NOMO-1 (cell line): ENCODE data around the gene LSAMP.
"Not testable (repeated sequence)": the region's sequence is repeated elsewhere in the genome, so short reads cannot be mapped to it uniquely, and the experiment has no call there.

Experiments
- DNase-seq, 2 experiments: peaks; one replicate each; lab custom pipeline; 2025; ENCODE audit not compliant: unreplicated experiment in 2 of 2; lab: John Stamatoyannopoulos, UW

The LSAMP gene

DNA sequence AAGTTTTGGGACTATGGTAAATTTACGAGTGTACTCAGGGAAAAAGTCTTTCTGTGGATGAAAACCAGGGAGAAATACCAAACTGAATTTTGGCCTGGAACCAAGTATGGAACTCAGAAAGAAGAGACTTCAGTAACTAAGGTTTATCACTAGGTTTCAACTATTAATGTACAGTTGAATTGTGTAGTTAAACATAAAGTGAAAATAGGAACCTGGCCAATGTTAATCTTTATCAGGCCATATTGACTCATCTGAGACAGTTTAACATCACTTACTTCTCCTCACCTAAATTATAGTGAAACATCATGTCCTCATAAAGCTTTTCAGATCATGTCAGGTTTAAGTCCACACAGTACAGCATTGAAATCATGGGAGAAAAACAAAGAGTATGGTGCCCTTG is 197.7 kb downstream of the LSAMP start:
- no peak for DNase-seq

DNA sequence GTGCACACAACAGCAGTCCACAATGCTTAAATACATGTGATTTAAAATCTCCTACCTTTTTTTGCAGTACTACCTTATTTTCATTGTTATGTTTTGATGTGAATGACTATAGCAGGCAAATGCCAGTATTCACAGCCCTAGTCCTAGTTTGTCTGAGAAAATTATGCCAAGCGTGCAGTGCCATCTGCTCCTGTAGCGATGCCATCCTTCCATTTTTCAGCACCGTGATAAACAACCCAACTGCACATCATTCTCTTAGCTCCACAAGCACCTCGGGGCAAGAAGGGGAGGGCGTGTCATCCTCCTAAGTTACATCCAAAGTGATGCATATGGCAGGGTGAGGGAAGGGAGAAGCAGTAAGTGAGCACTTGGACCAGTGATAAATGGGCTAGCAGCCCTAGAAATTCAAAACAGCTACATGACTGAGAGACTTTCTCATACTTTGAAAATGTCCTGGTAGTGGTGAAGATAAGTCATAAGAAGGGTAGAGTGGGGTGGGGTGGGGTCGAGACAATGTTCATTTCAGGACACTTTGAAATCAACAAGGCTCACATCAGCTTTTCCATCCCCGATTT is 198.8 kb downstream of the LSAMP start:
- no peak for DNase-seq

DNA sequence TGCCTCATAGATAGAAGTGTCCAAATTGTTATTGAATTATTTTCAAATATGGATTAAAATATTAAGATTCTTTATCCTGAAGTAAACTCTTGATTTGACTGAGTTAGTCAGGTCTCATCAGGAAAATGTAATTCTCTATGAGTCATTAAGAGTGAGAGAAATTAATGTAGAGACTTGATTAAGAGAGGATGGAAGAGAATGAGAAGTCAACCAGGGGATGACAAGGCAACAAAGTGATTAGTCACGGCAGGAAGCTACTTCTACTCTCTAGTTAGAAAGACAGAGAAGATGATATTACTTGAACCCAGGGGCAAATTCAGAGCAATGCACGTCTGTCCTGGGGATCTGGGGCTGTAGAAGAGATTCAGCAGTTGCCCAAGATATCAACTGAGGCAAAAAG is 202.5 kb downstream of the LSAMP start:
- DNase-seq = no peak

DNA sequence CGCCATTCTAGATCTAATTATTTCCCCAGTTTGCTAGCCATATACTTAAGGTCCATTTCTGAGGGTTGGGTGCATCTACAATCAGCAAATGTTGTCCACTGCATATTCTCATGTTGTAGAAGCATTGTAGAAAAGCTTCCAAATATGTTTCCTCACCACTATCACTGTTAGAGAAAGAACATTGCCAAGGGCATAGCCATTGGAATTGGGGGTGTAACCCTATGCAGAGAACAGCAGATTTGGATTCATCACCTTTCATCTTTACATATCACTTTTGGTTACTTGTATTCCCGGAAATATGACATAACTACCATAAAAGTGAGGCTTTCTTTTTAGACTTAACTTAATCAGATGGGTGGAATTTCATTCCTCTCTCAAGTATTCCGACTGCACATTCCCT is 203.6 kb downstream of the LSAMP start:
- DNase-seq = no peak

DNA sequence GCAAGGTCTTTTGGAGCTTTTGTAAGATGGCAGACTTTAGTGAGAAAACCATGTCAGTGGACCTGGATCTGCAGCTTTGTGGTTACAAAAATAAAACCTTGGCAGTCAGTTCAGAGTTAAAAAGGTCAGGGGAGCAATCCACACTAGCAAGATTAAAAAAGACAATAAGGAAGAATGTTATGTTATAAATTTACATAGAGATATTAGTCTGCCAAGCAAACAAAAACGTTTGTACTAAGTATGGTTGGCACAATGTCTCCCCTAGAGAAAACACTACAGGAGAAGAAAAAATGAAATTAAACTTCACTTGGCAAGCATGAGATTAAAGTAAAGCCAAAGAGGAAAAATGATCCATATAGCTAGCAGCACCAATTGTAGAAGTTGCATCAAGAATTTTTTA is 205.0 kb downstream of the LSAMP start:
- DNase-seq = no peak

DNA sequence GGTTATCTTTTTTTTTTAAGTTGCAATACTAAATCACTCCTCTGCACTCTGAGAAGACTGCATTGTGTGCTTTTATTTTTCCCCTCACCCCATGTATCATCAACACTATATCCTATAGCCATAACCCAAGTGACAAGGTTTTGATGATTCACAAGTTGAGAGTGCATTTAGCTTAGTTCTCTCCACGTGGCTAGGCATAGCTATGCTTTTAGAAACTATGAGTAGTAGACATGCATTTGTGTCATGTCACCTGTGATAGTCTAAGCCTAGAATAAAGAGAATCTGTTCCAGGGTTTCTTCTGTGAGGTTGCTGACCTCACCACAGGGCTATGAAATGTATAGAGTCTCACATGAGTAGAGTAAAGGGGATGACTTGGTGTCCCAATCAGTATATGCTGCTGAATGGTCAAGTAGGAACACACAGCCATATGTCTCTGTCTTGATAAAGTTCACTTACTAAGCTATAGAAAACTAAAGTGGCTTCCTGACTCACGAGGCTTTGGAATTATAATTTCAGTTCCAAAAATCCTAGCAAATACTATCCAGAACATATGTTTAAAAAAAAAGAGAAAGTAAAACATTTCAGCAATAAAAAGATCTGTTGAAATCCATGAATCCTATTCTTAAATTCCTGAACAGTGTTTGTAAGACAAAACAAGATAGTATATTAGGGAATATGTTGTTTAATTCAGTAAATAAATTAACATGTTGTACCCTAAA is 206.3 kb downstream of the LSAMP start:
- no peak for DNase-seq

DNA sequence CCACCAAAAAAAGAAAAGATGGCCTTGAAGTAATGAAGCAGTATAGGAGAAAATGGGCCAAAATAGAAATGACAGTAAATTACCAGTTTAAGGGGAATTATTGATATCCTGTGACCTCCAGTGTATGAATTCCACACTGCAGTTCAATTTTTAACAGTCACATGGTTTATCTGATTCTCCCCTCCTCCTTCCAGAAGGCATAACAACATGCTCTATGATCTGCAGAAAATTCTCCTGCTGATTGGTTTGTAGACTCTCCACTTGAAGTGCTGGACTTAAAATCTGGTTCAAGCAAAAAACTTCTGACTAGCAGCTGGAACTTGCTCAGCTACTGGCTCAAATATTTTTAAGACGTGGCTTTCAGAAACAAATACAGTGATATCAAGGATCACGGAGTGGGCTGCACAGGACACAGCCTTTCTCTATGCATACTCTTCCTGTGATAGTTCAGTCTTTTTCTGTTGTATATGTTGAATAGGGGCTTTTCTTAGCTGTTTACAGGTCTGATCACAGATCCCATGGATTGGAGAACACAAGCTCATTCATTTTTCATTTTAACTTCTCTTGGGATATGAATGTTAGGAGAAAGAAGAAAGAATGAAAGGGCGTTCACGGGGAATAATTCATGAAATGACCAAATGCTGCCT is 211.5 kb downstream of the LSAMP start:
- DNase-seq = no peak

DNA sequence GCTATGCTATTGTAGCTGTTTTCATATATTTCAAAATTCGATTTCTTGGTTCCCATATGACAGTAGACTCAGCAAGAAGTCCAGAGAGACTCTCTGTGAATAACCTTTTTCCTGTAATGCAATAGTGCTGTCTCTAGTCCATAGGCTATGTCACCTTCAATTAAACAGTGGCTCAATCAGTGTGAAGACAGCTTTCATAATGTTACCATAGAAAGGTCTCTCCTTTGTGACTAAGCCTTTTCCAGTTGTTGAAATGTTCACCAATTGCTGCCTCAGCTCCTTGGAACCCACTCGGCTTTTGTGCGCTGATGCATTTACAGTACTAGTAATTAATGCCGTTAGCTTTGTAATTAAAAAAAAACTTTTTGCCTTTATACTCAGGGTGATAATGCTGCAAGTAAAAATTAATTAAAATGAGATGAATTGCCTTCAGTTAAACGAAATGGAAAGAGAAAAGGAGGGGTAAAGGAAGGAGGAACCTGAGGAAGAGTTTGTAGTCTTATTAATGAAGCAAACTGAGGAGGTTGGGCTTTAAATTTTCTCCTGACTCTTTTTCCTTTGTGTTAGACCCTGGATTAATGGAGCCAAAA is 214.8 kb downstream of the LSAMP start:
- no peak for DNase-seq

DNA sequence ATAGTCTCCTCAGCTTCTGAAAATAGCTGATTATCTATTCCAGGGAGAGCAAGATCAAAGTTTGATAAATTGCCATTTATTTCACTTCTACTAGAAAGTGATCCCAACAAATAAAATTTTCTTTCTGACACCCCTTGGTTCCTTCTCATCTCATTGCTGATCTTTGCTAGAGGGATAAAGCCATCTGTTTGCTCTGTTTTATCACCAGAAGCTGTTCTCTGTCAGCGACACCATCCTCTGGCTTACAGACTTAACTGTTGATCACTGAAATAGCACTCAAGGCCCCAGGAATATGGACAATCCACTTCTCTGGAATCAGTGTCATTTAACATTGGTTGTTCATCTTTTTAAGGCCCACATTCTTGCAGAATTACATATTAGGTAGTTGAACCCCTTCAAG is 219.0 kb downstream of the LSAMP start:
- DNase-seq = no peak

DNA sequence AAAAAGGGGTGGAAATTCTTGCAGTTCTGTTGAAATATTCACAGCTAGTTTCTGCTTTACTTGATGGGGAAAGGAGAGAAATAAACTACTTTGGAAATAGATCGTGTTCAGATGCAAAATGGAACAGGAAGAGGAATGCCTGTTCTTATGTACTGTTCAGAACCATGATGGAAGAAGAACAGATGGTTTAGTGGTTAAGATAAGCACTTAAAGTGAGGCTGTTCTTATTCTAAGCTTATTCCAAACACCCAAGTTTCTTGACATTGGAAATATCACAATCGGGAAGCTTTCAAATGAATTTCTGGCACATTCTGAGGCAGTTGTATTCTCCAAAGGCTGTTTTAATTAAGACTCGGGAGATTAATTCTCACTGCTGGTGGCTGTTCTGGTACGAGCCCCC is 228.5 kb downstream of the LSAMP start:
- no peak for DNase-seq

DNA sequence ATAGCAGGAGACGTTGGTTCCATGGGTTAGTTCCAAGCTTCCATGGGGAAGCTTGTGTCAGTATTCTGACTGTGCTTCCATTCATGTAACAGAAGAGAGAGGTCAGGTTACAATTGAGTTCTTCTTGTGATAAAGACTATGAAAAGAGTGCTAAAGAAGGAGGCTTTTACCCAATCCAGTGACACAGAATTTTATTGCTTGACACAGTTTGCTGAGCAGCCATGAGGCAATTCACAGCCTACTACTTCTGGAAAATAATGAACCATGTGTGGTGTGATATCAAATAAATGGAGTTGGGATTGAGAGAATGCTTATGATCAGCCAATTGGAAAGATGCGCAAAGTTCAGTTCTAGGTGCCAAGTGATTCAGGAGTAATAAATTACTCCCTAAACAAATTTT is 233.4 kb downstream of the LSAMP start:
- DNase-seq = no peak

DNA sequence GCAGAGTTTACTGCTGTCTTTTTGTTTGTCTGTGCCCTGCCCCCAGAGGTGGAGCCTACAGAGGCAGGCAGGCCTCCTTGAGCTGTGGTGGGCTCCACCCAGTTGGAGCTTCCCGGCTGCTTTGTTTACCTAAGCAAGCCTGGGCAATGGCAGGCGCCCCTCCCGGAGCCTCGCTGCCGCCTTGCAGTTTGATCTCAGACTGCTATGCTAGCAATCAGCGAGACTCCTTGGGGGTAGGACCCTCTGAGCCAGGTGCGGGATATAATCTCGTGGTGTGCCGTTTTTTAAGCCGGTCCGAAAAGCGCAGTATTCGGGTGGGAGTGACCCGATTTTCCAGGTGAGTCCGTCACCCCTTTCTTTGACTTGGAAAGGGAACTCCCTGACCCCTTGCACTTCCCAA is 236.5 kb downstream of the LSAMP start:
- not testable (repeated sequence) for DNase-seq

DNA sequence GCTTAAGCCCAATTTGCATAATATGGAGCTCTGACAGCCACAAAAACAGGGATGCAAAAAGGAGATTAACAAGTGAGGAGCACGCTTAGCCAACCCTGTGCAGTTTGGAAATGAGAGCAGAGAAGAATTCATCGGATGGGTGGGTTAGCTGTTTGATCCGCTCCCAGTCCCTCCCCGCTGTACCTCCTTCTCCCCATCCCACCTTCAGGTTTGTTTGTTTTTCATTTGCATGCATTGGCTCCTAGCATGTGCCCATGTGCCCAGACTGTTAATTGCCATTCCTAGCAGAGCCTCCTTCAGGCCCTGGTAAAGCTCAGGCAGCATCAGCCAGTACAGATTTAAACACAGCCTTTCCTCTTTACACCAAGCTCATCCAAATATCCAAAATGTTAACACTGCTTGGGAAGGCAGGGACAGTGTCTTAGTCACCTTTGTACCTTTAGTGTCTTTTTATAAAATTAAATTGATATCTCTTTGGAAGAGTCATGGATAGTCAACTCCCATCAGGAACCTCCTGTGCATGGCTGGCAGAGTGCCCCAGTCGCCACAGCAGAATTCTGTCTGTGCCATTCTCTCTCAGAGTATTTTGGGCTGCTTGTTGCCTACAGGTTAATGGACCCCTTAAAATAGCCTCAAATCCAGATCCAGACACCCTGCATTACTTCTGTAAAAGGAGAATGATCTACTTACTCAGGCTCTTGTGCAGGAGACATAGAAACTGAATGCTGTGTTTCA is 244.2 kb downstream of the LSAMP start:
- DNase-seq = no peak

DNA sequence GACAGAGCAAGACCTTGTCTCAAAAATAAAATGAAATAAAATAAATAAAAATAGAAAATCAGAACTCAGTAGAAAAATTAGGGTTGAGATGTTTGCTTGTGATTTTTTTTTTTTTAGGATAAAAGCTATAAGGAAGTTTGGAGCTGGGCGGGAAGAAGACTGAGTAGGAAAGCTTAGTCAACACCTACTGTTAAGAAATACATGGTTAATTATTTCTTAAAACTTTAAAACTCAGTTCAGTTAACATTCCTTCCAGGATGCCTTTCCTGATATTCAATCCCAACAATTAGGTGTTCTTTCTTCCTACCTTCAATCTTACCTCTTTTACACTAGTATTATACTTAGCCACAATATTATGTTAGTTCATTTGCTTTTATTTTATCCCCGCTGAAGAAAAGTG is 246.2 kb downstream of the LSAMP start:
- no peak for DNase-seq

DNA sequence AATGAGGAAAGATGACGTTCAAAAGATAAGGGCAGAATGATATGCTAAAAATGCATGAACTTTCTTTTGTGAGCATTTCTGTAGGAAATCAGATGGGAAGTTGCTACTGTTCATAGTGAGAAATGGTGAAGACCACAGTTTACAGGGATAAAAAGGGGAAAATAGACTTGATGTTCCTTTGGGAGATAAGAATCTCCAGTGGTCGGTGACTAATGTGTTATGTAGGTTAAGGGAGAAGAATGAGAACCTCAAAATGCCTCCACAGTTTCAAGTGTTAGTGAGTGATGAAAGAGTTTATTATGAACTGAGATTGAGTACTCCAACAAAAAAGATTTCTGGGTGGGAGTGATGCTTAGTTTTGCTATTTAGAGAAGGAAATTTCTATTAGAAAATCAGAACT is 247.2 kb downstream of the LSAMP start:
- DNase-seq = no peak

DNA sequence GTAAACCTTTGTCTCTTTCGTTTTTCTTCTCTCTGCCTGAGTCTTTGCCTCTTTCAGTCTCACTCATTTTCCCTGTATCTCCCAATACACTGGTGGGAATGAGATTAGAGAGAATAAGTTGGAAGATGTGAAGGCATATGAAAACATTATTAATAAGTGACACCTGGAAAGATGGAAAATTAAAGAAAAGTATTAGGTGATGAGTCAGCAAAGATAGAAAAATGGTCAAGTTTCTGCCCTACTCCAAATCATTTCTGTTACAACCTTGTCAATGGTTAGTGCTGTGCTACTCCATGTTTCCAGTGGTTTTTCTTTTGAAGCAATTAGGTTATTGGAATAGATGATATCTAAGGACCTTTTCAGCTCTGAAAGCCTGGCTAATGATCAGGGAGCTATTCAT is 252.8 kb downstream of the LSAMP start:
- DNase-seq = no peak

DNA sequence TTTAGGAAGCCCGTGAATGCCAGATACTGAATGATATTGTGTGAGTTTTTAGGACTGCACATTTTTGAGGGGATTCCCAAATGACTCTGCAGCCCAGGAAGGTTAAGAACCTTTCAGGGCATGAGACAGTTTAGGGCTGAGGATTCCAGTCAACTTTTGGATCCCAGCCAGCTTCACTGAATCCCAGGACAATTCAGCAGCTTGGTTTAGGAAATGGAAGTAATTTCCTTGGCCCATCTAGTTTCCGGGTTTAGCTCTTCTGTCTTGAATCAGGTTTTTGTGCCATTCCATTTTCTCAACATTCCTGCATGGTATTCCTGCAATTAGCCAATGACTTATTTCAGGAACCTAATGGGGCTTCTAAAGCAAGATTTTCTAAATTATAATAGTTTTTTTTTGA is 253.9 kb downstream of the LSAMP start:
- no peak for DNase-seq

DNA sequence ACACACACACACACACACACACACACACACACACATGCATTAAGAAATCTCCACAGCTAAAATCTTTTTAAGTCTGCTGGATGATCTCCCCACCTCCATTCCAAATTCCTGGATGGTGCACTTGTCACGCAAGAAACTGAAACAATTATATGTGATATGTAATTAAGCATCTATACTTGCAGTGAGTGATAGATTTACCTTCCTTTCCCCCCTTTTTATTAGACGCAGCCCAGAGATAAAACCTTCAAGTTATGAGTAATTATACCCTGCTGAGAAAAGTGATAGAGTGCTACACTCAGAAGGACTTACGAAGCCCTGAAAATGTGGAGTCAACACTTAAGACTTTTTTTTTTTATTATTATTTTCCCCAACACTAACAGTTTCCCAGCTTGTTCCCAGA is 255.2 kb downstream of the LSAMP start:
- no peak for DNase-seq

DNA sequence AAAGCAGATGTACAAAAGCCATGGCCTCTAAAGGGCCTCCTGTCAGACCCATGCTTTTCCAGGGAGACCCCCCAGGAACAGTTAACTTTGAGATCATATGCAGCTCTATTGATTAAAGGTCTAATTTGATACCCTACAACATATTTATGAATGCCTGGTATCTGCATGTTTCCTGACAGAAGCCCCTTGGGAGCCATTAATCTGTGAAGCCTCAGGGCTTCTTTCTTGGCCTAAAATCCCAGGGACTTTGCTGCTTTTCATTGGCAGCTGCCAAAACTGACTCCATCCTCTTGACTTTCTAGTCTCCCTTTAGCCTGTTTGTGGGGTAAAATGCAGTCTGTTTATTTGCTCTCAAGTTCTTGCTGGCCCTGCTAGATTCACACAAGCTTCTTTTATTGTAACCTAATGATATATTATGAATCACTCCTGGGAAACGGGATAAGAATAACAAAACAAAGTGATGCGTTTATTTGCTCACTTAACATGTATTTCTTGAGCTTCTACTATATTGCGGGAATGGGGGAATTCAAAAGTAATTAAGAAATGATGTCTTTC is 257.0 kb downstream of the LSAMP start:
- DNase-seq = no peak

DNA sequence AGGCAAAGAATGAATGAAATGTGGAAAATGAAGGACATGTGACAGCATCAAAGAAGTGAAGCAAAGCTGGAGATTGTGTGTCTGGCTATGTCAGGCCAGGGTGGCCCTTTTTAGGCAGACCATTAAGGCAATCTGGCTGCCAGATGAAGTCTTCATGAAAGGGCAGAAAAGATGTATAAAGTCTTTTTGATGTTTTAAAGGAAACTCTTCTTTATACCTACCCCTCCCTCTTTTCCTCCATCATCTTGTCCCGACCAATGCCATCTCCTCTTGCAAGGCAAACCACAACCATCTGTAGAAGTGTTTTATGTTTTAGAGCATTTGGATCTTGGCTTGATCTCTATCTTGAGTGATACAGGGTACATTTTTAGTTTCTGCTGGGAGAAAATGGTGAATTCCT is 259.2 kb downstream of the LSAMP start:
- DNase-seq = no peak

DNA sequence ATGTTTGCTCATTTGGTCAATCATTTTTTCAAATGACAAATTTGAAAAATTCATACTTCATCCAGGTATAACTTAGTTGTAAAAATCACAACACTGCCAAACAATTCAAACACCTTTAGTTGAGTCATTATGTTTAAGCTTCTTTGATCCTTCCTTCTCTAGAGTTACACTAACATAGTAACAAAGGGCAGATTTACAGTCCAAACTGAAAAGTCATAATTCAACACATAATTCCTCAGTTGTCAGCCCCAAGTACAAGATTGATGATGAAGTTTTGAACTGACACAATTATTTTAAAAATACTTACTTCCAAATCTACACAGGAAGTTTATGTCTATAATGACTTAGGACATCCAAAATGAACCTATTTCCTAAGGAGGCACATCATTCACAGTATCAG is 264.1 kb downstream of the LSAMP start:
- no peak for DNase-seq
